GM13976 (cell line): ENCODE data around the gene CFAP57.

Experiments used
- DNase-seq: peaks from one replicate; pipeline ENCODE4 v3.0.0; 2012; ENCODE audit warnings: low spot score
- CTCF ChIP-seq: IDR thresholded peaks from 2 replicates; pipeline ENCODE4 v1.5.1; 2012; ENCODE audit warnings: borderline replicate concordance, mild to moderate bottlenecking; ENCODE audit not compliant: insufficient read depth; ENCODE audit errors: extremely low read depth, missing control alignments, control extremely low read depth
- in situ Hi-C: fragments of 300-500 bp; cut with MboI; formaldehyde crosslinking; loops from one replicate; pipeline ENCODE4 v1.12.0; 2022; ENCODE audit warnings: low sequenced_read_pairs, mixed read lengths, inconsistent platforms; ENCODE audit not compliant: unreplicated experiment

CFAP57 gene

GRCh38 chr1:43147625-43148327 is 24.4 kb upstream of the CFAP57 start:
- DNase-seq: peak; percentile 54
- in situ Hi-C loops: no loop called here
- no peak for TF ChIP-seq CTCF

GRCh38 chr1:43149889-43150288 is 22.2 kb upstream of the CFAP57 start:
- in situ Hi-C loops: no loop called here
- TF ChIP-seq CTCF: no peak
- no peak for DNase-seq

DNA sequence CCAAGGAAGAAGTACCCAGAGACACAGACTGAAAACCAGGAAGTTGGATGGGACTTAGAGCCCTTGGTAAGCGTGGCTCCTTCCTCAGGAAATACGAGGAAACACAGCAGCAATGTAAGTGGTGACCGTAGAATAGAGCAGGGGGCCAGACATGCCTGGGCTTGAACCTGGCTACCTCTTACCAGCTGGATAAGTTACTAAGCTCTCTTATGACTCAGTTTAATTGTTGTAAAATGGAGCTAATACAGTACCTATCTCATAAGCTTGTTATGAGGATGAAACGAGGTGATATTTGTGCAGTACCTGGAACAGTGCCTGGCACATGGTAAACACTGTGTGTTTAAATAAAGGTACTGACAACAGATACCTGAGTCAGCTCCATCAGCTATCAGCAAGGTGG is 19.3 kb upstream of the CFAP57 start:
- DNase-seq: no peak
- in situ Hi-C loops: no loop called here
- no peak for TF ChIP-seq CTCF

DNA sequence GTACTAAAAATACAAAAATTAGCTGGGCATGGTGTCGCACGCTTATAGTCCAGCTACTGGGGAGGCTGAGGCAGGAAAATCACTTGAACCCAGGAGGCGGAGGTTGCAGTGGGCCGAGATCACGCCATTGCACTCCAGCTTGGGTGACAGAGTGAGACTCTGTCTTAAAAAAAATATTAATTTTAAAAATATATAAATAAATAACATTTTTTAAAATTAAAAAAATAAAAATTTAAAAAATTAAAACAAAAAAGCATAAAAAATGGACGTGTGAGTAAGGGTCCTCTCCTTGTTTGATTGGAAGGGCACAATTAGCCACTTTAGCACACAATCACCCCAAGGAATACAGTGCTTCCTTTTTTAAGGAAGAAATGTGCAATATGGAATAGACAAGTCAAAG is 18.7 kb upstream of the CFAP57 start:
- DNase-seq: no peak
- in situ Hi-C loops: no loop called here
- no peak for TF ChIP-seq CTCF

GRCh38 chr1:43156026-43156425 is 16.1 kb upstream of the CFAP57 start:
- DNase-seq: no peak
- in situ Hi-C loops: no loop called here
- no peak for TF ChIP-seq CTCF

GRCh38 chr1:43165162-43165561 is 7.0 kb upstream of the CFAP57 start:
- in situ Hi-C loops: no loop called here
- DNase-seq: no peak
- TF ChIP-seq CTCF: no peak

GRCh38 chr1:43165765-43166164 is 6.4 kb upstream of the CFAP57 start:
- in situ Hi-C loops: no loop called here
- no peak for TF ChIP-seq CTCF
- DNase-seq: no peak
